GM19397 (cell line): ENCODE measurements around the gene PIEZO1.

Experiments used
- ATAC-seq: cut with Tn5 transposase; IDR thresholded peaks from one replicate; pipeline ENCODE4 v1.9.1; 2021; ENCODE audit warnings: mild to moderate bottlenecking, moderate library complexity; ENCODE audit not compliant: unreplicated experiment

Gene PIEZO1

DNA sequence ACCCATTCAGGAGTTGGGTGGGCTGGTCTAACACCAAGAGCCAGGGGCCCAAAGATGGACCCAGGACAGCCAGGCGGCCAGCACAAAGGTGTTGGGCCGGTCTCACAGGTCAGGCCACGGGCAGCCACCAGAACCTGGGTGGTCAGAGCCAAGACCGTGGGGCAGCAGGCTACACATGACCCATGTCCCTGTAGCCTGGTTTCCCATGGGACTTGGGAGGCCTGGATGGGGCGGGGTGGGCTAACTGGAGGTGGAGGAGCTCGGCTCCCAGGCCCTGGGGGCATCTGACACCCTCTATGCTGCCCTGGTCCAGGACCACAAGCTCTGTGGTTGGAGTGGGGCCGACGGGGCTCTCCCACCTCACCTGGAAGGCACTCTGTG is 61.5 kb downstream of the PIEZO1 start:
- ATAC-seq, result no peak

DNA sequence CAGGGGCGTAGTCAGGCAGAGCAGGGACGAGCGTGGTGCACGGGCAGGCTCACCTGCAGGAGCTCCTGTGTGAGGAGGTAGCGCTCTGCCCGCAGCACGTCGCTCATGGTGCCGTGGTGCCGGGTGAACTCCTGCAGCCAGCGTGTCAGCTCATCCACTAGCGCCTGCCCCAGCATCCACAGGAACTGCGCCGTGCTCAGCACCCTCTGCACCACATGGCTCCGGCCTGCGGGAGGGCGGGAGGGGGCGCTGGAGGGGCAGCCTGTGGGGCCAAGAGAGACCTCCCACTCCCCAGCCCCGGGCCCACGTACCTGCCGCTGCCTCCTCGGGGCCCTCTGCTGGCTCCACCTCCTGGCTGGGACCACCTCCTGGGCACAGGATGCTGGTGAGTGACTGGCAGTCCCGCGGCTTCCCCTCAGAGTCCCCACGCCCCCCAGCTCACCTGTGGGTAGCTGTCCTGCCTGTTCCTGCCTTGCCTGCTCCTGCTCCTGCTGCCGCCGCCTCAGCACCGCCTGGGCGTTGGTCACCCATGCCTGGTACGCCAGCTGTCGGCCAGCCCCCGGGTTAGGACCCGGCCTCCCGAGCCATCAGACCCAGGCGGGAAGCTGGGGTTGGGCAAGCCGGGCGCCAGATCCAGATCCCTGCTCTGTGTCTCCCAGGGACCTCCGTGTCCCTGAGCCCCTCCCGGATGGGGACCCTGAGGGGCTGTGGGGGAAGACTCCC is 62.1 kb downstream of the PIEZO1 start:
- no peak for ATAC-seq

DNA sequence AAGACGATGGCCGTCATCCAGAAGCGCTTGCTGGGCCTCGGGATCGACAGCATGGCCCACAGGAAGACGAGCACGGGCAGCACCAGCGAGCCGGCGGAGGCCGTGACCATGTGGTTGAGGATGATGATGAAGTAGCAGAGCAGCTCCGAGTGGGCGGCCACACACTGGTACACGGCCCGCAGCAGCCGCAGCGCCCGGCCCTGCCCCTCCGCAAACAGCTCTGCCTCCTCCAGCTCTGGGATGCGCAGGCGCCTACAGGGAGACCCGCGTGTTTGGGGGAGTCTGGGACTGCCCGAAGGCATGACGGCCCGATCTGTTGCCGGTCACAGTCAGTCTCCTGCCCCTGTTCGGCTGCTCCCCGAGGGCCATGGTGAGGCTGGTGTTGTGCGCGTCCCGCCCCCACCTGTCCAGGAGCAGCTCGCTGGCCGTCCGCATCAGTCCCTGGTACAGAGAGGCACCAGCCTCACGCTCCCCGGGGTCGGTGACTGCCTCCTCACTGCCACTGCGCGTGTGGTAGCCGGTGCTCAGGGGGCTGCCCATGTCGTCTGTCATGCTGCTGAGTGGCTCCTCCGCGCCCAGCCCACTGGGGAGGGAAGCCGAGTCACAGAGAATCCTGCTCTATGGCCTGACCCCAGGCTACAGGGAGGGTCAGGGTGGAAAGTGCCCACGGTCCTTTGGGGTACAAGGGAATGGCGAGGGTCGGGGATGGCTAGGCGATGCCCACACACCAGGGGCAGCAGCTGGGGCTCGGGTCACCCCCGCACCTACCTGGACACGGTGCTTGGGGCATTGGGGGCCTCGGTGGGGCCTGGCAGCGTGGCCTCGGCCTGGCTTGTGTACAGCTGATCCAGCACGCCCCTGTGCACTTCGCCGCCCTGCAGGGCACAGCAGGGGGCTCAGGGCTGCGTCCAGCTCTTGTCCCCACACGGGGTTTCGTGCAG is 62.9 kb downstream of the PIEZO1 start:
- ATAC-seq, result no peak

DNA sequence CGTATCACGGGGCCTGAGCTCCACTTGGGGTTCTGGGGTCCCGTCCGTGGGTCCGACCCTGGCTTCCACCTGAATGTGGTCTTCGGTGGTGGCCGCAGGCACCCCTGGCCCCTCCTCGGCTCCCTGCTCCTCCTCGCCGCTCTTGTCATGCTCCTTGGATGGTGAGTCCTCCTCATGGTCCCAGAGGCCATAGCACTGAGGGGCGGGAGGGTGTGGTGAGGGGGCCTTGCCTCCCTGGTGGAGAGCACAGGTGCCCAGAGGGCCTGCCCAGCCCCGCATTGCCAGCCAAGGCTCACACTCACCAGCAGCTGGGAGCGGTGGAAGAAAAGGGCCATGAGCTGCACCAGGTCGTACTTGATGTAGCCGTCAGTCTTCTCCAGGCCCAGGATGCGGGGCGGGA is 63.8 kb downstream of the PIEZO1 start:
- ATAC-seq, result no peak

DNA sequence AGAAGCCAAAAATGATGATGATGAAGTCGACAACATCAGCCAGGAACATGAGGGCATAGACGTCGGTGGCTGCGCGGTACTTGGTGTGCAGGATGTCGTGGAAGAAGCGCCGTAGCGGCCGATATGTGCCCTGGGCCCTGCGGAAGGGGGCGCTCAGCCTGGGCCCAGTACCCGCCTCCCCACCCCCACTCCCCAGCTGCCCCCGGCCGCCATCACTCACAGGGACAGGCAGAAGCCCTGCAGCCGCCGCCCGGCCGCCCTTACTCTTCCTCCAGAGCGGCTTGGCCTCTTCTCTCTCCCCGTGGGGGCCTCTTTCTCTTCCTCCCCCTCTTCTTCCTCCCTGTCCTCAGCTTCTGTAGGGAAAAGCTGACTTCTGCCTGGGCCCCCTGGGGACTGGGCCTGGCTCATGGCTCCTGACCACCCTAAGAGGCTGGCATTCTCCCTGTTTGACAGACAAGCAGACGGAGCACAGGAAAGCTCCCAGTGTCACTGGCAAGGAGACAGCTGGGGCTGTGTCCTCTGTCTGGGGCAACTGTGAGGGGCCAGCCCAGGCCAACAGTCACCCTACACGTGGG is 64.5 kb downstream of the PIEZO1 start:
- no peak for ATAC-seq

DNA sequence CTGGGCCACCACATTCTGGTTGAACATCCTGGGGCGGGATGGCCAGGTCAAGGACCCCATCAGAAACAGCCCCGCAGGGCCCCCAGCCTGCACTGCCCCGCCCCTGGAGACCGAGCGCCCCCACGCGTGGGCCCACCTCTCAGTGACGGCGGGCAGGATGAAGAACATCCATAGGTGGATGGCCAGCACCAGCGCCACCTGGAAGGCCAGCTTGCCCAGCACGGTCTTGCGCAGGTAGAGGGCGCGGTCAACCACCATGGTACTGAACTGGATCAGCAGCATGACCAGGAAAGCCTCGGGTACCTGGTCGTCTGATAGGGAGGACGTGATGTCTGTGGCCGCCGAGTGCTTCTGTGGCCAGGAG is 65.1 kb downstream of the PIEZO1 start:
- no peak for ATAC-seq

DNA sequence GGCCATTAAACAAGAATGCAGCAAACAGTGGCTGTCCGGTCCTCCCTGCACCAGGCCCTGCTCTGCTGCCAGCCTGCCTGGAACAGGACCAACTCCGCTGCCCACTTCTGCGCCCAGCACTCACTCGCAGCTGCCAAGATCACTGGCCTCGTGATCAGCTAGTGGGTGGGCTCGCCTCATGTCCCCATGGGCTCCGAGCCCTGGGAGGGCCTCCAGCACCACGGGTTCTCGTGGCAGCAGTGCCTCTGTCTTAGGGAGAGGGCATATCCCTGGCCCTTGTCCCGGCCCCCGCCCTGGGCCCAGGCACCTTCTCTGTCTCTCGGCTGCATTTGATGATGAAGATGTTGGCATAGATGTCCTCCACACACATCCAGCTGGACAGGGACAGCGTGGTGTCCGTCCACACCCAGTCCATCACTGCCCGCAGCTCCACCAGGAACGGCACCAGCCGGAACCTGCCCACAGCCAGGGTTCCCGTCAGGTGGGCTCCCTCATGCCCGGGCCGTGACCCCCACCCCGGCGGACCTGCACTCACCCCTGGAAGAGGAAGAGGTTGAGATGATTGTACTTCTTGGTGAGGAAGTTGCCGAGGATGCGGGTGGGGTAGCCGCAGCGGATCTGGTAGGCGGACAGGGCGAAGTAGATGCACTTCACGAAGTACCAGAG is 65.6 kb downstream of the PIEZO1 start:
- no peak for ATAC-seq

DNA sequence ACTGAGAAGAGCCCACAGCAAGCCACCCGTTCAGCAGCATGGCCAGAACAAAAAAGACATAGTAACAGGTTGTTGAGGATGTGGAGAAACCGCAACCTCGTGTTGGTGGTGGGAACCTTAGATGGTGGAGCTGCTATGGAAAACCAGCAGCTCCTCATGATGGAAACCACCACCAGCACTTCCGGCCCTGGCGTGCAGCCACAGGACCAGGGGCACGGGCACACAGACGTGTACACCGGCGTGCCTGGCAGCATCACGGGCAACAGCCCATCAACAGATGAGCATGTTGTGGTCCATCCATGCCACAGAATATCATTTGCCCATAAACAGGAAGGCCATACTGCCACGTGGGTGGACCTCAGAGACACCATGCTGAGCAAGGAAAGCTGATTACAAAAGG is 66.8 kb downstream of the PIEZO1 start:
- ATAC-seq, result no peak

DNA sequence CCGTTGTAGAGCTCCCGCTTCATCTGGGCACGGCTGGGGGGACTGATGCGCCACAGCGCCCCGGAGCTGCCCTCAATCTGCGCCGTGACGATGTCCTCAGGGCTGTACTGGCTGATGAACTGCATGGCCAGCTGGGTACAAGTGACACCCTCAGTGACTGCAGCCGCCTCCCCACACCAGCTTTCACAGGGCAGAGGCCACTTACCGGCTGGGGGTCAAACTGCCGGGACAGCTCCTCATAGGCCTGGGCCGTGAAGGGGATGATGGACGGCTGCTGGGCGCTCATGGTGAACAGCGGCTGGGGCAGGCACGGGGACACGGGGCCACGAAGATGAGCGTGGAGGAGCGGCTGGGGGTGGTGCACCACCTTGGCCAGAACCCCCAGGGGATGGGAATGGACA is 68.4 kb downstream of the PIEZO1 start:
- no peak for ATAC-seq

DNA sequence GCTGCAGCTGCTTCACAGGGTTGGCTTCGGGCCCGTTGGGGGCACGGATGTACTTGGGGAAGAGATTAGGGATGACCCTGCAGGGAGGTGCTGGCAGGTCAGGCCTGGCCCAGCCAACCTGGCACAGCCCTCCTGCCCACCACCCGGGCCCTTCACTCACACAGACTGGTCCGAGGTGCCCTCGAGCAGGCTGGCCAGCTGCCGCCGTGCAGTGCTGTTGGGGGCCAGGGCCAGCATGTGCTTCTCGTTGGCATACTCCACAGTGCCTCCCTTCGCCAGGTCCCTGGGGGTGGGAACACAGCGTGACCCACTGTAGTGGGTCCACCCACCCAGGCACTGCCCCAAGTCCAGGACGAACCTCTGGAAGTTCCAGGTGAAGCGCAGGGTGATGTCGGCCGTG is 68.8 kb downstream of the PIEZO1 start:
- ATAC-seq, result no peak

DNA sequence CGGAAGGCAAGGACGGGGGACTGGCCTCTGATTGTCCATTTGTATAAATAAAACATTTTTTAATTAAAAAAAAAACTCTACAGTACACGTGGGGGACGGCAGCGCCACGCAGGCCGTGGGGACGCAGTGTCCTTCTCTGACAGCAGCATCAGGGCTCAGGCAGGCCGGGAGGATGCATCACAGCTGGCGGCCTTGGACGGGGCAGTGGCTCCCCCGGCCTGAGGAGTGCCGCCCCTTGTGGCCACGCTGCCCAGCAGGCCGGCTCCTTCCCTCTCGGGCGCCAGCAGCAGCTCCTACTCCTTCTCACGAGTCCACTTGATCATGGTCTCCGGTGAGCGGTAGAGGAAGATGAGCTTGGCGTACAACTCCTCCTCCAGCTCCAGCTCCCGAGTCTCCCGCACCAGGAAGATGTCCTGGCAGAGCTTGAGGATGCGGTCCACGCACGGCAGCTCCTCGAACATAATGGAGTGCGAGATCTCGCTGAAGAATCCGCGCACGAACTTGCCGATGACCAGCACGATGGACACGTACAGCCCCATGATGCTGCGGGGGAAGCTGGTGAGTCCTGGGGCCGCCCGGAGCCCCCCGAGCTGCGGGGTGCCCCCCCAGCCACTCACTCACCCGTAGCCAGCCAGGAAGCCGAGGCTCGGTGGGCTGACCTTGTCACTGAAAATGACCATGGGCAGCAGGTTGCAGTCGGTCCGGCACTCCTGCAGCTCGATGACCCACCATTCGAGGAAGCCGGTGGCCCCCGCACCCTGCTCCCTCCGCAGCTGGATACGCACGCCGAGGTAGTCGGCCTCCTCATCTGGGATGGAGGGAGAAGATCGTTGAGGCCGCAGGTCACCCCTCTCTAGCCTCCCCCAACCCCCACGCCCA is 69.5 kb downstream of the PIEZO1 start:
- no peak for ATAC-seq

DNA sequence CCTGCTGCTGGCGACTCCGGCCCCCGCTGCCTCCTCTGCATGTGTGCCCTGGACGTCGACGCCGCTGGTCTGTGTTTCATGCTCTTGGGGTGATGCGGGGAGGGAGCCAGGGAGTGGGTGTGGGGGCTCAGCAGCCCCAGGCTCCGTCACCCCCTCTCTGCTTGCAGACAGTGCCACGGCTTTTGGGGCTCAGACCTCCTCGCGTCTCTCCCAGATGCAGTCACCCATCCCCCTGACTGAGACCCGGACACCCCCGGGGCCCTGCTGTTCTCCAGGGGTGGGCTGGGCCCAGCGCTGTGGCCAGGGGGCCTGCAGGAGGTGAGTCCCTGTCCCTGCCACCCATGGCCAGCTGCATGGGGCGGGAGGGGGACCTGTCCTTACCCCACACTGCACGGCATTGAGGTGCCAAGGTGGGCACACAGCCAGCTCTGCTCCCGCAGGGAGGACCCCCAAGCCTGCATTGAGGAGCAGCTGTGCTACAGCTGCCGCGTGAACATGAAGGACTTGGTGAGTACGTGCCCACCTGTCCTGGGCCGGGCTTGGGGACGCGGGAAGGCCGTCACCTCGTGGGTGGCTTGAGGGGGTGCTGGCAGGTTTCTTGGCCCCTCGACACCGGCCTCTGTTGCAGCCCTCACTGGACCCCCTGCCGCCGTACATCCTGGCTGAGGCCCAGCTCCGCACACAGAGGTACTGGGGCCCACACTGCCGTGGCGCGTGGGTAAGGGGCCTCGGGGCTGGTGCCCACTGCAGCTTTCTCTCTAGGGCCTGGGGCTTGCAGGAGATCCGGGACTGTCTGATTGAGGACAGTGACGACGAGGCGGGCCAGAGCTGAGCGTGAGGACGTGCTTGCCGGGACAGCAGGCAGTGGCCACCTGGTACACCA is 70.4 kb downstream of the PIEZO1 start:
- ATAC-seq, result no peak

DNA sequence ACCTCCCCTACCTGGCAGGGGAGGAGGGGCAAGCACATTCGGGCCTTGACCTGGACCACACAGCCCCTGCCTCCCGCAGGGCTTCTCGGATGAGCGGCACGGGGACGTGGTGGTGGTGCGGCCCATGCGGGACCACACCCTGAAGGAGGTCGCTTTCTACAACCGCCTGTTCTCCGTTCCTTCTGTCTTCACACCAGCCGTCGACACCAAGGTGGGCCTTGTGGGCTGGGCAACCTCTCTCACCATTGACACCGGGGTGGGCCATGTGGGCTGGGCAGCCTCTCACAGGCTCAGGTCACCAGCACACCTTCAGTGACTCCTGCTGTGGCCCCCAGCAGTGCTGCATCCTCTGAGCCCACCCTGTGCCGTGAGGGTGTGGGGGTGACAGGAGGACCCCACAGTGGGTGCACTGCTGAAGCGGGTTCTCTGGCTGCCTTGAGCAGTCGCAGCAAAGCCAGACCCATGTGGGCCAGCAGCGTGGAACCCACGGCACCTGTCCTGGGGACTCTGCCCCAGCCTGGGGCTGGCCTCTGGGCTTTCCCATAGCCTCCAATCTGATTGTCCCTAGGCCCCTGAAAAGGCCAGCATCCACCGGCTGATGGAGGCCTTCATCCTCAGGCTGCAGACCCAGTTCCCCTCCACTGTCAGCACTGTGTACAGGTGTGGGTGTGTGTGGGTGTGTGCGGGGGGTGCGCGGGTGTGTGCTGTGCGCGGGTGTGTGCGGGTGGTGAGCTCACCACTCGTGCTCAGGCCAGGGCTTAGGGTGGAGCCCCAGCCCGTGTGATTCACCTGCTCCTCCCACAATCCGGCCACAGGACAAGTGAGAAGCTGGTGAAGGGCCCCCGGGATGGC is 71.2 kb downstream of the PIEZO1 start:
- ATAC-seq, result no peak

DNA sequence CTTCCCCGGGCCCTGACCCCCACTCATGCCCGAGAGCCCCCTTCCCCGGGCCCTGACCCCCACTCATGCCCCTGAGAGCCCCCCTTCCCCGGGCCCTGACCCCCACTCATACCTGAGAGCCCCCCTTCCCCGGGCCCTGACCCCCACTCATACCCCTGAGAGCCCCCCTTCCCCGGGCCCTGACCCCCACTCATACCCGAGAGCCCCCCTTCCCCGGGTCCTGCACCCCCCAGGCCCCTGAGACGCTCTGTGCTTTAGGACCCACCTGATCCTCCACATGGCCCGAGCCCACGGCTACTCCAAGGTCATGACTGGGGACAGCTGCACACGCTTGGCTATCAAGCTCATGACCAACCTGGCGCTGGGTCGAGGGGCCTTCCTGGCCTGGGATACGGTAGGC is 72.0 kb downstream of the PIEZO1 start:
- ATAC-seq, result no peak

DNA sequence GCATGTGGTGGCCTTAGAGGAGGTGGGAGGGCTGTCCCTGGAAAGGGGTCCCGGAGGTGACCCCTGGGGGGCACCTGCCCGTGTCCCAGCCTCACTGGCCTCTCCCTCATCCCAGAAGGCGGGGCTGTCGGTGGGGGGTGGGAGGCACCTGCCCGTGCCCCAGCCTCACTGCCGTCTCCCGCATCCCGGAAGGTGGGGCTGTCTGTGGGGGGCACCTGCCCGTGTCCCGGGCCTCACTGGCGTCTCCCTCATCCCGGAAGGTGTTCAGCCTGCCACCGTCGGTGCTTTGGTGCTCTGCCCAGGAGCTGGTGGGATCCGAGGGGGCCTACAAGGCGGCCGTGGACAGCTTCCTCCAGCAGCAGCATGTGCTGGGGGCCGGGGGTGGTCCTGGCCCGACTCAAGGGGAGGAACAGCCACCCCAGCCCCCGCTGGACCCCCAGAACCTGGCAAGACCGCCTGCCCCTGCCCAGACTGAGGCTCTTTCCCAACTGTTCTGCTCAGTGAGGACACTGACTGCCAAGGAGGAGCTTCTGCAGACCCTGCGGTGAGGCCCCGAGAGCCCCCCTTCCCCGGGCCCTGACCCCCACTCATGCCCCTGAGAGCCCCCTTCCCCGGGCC is 72.5 kb downstream of the PIEZO1 start:
- no peak for ATAC-seq

DNA sequence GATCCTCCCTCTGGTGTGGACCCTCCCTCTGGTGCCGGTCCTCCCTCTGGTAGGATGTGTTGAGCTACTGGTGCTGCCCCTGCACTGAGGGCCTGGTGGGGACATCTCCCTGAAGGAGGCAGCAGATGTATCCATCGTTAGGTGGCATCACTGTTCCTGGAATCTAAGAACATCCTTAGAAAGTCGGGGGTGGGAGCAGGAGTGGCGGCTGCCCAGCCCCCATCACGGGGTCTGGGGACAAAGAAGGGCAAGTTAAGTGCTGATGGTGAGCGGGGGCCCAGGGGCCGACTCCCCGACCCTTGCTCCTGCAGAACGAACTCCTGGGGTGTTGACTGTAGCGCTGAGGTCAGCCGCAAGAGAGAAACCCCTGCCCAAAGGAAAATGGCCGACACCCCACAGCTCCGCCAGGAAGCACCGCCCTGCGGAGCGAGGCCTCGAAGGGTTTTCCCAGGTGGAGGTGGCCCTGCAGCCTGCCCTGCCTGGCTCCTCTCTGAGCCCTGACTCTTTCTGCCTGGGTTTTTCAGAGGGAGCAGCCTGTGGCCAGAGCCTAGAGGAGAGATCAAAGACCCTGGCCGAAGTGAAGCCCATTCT is 73.2 kb downstream of the PIEZO1 start:
- ATAC-seq, result no peak

DNA sequence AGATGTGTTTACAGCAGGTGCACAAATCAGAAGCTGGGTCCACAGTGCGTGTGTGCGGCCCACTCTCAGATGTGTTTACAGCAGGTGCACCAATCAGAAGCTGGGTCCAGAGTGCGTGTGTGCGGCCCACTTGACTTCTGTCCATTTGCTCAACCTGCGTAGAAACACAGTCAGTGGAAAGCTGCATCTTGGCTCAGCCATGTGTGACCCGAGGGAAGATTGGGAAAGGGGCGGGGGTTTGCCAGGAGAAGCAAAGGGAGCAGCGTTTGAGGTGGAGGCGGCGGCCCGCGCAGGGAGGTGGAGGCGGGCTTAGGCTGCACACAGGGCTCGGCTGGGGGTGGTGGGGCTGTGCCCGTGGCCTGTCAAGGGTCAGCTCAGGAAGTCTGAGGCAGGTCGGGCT is 74.5 kb downstream of the PIEZO1 start:
- no peak for ATAC-seq
